HL-60 (cell line): ENCODE results near the gene IFRD2.

Source experiments
- POLR2AphosphoS5 ChIP-seq: IDR thresholded peaks from 2 replicates; pipeline ENCODE4 v1.6.1; 2012; ENCODE audit warnings: low read depth
- TF ChIP-seq, protein P1 (sequence below): IDR thresholded peaks from one replicate; pipeline ENCODE4 v1.5.1; 2011; ENCODE audit warnings: low read length, control low read depth, inconsistent platforms; ENCODE audit not compliant: insufficient read depth
- TF ChIP-seq, protein P2 (sequence below): IDR thresholded peaks from 2 replicates; pipeline ENCODE4 v1.6.1; 2012; ENCODE audit warnings: low read depth; ENCODE audit not compliant: insufficient replicate concordance

- TF ChIP-seq, protein P1, sequence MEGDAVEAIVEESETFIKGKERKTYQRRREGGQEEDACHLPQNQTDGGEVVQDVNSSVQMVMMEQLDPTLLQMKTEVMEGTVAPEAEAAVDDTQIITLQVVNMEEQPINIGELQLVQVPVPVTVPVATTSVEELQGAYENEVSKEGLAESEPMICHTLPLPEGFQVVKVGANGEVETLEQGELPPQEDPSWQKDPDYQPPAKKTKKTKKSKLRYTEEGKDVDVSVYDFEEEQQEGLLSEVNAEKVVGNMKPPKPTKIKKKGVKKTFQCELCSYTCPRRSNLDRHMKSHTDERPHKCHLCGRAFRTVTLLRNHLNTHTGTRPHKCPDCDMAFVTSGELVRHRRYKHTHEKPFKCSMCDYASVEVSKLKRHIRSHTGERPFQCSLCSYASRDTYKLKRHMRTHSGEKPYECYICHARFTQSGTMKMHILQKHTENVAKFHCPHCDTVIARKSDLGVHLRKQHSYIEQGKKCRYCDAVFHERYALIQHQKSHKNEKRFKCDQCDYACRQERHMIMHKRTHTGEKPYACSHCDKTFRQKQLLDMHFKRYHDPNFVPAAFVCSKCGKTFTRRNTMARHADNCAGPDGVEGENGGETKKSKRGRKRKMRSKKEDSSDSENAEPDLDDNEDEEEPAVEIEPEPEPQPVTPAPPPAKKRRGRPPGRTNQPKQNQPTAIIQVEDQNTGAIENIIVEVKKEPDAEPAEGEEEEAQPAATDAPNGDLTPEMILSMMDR, result no peak
- TF ChIP-seq, protein P2, sequence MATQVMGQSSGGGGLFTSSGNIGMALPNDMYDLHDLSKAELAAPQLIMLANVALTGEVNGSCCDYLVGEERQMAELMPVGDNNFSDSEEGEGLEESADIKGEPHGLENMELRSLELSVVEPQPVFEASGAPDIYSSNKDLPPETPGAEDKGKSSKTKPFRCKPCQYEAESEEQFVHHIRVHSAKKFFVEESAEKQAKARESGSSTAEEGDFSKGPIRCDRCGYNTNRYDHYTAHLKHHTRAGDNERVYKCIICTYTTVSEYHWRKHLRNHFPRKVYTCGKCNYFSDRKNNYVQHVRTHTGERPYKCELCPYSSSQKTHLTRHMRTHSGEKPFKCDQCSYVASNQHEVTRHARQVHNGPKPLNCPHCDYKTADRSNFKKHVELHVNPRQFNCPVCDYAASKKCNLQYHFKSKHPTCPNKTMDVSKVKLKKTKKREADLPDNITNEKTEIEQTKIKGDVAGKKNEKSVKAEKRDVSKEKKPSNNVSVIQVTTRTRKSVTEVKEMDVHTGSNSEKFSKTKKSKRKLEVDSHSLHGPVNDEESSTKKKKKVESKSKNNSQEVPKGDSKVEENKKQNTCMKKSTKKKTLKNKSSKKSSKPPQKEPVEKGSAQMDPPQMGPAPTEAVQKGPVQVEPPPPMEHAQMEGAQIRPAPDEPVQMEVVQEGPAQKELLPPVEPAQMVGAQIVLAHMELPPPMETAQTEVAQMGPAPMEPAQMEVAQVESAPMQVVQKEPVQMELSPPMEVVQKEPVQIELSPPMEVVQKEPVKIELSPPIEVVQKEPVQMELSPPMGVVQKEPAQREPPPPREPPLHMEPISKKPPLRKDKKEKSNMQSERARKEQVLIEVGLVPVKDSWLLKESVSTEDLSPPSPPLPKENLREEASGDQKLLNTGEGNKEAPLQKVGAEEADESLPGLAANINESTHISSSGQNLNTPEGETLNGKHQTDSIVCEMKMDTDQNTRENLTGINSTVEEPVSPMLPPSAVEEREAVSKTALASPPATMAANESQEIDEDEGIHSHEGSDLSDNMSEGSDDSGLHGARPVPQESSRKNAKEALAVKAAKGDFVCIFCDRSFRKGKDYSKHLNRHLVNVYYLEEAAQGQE, result no peak
- TF ChIP-seq POLR2AphosphoS5, result no peak
Measured at GRCh38 chr3:50322115-50322385, 29.8 kb upstream of the IFRD2 start.
